Natural killer cell (primary cell): ENCODE results near the gene PRKAR1B. TPM values are rescaled to one million over a fixed set of nuclear protein-coding genes. Genes with fewer than 3 reads are reported as not detected.

Experiments
- ATAC-seq, 3 donors: fragments of 150-1000 bp in 2 of 3; fragments of 200-7000 bp in 1 of 3; cut with Tn5 transposase; 1 replicate in 1 of 3; 2 replicates in 2 of 3; pipeline ENCODE4 v1.10.0; 2021; ENCODE audit warnings: mild to moderate bottlenecking in 2 of 3, moderate library complexity in 2 of 3
- DNase-seq, 2 donors: peaks; one replicate each; pipeline versions ENCODE4 v3.0.0 to v3.0.0-alpha.2; 2013 to 2021; ENCODE audit warnings: mixed read lengths in 1 of 2
- H3K27ac ChIP-seq: one replicate; pipeline ENCODE4 v1.5.1; 2013; ENCODE audit warnings: mild to moderate bottlenecking, low read length
- H3K27me3 ChIP-seq: one replicate; pipeline ENCODE4 v1.6.1; 2013; ENCODE audit warnings: low read length; ENCODE audit not compliant: control insufficient read depth, insufficient read depth
- H3K36me3 ChIP-seq: one replicate; pipeline ENCODE4 v1.6.1; 2013; ENCODE audit warnings: low read length; ENCODE audit not compliant: control insufficient read depth, insufficient read depth
- H3K4me1 ChIP-seq: one replicate; pipeline ENCODE4 v1.6.1; 2013; ENCODE audit warnings: low read length; ENCODE audit not compliant: control insufficient read depth, insufficient read depth
- H3K4me3 ChIP-seq: one replicate; pipeline ENCODE4 v1.5.1; 2013; ENCODE audit warnings: low read length
- H3K9me3 ChIP-seq: one replicate; pipeline ENCODE4 v1.6.1; 2013; ENCODE audit warnings: low read length; ENCODE audit not compliant: control insufficient read depth, insufficient read depth
- H3K27ac Mint-ChIP-seq, 2 donors: one replicate each; pipeline ENCODE4 v1.8.0; 2022; ENCODE audit warnings: mild to moderate bottlenecking in 2 of 2, mixed read lengths in 2 of 2, moderate library complexity in 1 of 2
- H3K27me3 Mint-ChIP-seq, 2 donors: one replicate each; pipeline ENCODE4 v1.8.0; 2022; ENCODE audit warnings: low read depth in 2 of 2, mixed read lengths in 2 of 2
- H3K36me3 Mint-ChIP-seq: one replicate; pipeline ENCODE4 v1.8.0; 2022; ENCODE audit warnings: mixed read lengths
- H3K4me1 Mint-ChIP-seq, 2 donors: one replicate each; pipeline ENCODE4 v1.8.0; 2022; ENCODE audit warnings: mixed read lengths in 2 of 2
- H3K4me3 Mint-ChIP-seq: one replicate; pipeline ENCODE4 v1.8.0; 2022; ENCODE audit warnings: mild to moderate bottlenecking, moderate library complexity, mixed read lengths
- H3K9me3 Mint-ChIP-seq, 2 donors: one replicate each; pipeline ENCODE4 v1.8.0; 2022; ENCODE audit warnings: mixed read lengths in 2 of 2
- WGBS: methylation state at CpG from one replicate; pipeline ENCODE4 v1.1.7; 2013; ENCODE audit warnings: missing lambda C conversion rate; ENCODE audit not compliant: insufficient coverage; 5-methylcytosine and 5-hydroxymethylcytosine counted together
- intact Hi-C: fragments of 100-400 bp; cut with micrococcal nuclease; formaldehyde crosslinking; loops from one replicate; pipeline ENCODE4 v1.14.2; 2022
- total RNA-seq, 4 donors: library from RNA; stranded (reverse); fragments of 120-200 nt in 1 of 4; gene quantifications; one replicate each; pipeline versions ENCODE4 v1.2.3 to v1.2.4, GENCODE V29; 2013 to 2022
- TF ChIP-seq, protein P1 (sequence below): fragments of 200-600 bp; IDR thresholded peaks from one replicate; pipeline ENCODE4 v1.8.0; 2022; ENCODE audit warnings: antibody characterized with exemption

PRKAR1B gene
- total RNA-seq, 3 donors from 2014 or later (not counting 1 experiment from before 2014, with no cell fraction given) = 2.4 to 3.8 (median 3.0) TPM

GRCh38 chr7:693280-693679 lies 33.8 kb downstream of the PRKAR1B start:
- 96% methylated on average over 22 of the region's 22 CpGs for WGBS
- no peak overlapping the region for H3K4me3 ChIP-seq
- intact Hi-C loops = no loop called here
- Mint-ChIP-seq H3K27ac (no peak overlapping the region), H3K27me3 (no peaks in the 10 kb centered on the region), H3K9me3 (peaks cover 0 to 4% of the 10 kb centered on the region in 2 donors), H3K4me3 (no peak overlapping the region), H3K4me1 (no peaks in the 10 kb centered on the region), H3K36me3 (no peaks in the 10 kb centered on the region)
- no peaks in the 10 kb centered on the region for H3K36me3 ChIP-seq
- DNase-seq (no peak), ATAC-seq (no peak)
- TF ChIP-seq, protein P1, sequence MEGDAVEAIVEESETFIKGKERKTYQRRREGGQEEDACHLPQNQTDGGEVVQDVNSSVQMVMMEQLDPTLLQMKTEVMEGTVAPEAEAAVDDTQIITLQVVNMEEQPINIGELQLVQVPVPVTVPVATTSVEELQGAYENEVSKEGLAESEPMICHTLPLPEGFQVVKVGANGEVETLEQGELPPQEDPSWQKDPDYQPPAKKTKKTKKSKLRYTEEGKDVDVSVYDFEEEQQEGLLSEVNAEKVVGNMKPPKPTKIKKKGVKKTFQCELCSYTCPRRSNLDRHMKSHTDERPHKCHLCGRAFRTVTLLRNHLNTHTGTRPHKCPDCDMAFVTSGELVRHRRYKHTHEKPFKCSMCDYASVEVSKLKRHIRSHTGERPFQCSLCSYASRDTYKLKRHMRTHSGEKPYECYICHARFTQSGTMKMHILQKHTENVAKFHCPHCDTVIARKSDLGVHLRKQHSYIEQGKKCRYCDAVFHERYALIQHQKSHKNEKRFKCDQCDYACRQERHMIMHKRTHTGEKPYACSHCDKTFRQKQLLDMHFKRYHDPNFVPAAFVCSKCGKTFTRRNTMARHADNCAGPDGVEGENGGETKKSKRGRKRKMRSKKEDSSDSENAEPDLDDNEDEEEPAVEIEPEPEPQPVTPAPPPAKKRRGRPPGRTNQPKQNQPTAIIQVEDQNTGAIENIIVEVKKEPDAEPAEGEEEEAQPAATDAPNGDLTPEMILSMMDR = no peak
- no peaks in the 10 kb centered on the region for H3K27me3 ChIP-seq
- H3K4me1 ChIP-seq = no peaks in the 10 kb centered on the region
- no peak overlapping the region for H3K27ac ChIP-seq
- peaks cover 5% of the 10 kb centered on the region for H3K9me3 ChIP-seq

DNA sequence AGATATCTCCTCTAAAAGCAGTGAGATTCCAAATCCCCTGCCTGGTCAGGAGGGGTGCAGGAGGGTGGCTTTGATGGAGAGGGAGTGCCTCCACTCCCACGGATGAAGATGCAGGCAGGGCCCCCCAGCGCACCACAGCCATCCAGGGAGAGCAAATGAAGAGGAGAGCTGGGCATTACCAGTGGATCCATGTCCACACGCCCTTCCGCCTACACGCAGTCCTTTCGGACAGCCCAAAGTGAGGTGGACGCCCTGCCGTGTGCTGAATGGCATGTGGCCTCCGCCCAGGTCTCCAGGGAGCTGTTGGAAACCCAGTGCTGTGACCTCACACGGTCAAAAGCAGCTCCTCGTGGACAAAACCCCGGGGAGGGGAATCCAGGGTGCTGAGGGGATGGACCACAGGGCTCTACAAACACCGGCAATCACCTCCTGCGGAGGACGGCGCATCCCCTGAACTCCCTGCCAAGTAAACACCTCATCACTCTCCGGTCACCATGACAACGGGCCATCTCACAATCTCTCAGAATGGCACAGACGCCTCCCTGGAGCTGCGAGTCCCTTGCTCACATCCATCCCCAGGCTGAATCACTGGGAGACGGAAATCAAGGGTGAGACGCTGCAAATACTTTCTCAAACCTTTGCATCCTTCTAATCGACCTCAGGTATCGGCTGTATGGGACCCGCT lies 35.6 kb downstream of the PRKAR1B start:
- intact Hi-C loops = no loop called here

DNA sequence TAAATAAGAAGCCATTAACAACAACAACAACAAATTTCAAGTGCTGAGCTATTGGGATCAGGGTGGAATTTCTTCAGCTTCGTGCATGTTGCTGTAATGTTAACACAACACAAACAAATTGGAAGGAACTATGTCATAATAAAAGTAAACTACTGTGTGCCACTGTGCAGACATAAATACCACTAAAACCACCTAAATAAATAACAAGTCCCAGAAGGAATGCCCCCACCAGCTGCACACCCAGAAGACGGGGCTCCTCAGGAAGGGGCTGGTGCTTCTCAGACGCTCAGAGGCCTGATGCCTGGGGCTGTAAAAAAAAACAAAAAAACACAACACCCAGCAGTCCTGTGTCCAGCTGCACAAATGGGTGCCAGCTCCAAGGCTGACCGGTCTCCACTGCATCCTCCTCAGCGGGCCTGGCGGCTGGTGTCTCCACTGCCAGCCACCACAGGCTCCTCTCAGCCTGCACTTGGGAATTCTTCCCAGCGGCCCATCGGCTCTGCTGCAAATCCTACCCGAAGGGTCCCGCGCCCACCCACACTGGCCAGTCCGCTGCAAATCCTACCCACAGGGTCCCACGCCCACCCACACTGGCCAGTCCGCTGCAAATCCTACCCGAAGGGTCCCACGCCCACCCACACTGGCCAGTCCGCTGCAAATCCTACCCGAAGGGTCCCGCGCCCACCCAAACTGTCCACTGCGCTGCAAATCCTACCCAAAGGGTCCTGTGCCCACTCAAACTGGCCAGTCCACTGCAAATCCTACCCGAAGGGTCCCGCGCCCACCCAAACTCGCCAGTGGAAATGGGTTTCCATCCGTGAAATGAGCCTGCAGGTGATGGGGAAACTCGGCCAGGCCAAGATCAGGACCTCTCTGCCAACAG lies 36.4 kb downstream of the PRKAR1B start:
- H3K27me3 Mint-ChIP-seq = no peaks in the 10 kb centered on the region
- H3K4me1 Mint-ChIP-seq = no peaks in the 10 kb centered on the region
- H3K4me3 ChIP-seq = no peak overlapping the region
- H3K9me3 Mint-ChIP-seq = peaks cover 6 to 16% of the 10 kb centered on the region in 2 donors
- no peaks in the 10 kb centered on the region for H3K4me1 ChIP-seq
- H3K4me3 Mint-ChIP-seq = no peak overlapping the region
- TF ChIP-seq, protein P1 = no peak
- H3K27me3 ChIP-seq = no peaks in the 10 kb centered on the region
- no peak overlapping the region for H3K27ac ChIP-seq
- peaks cover 17% of the 10 kb centered on the region for H3K36me3 Mint-ChIP-seq
- no peaks in the 10 kb centered on the region for H3K36me3 ChIP-seq
- H3K27ac Mint-ChIP-seq = no peak overlapping the region
- intact Hi-C loops = no loop called here
- DNase-seq (no peak), ATAC-seq (no peak)
- H3K9me3 ChIP-seq = peaks cover 13% of the 10 kb centered on the region
- 98% methylated on average over 26 of the region's 27 CpGs for WGBS

More for the DNA sequence above, 35.6 kb downstream of the PRKAR1B start:
- Mint-ChIP-seq H3K9me3 (peaks cover 6 to 12% of the 10 kb centered on the region in 2 donors), H3K36me3 (peaks cover 14% of the 10 kb centered on the region), H3K27ac (no peak overlapping the region), H3K4me1 (no peaks in the 10 kb centered on the region), H3K4me3 (no peak overlapping the region), H3K27me3 (no peaks in the 10 kb centered on the region)
- no peak overlapping the region for H3K4me3 ChIP-seq
- TF ChIP-seq, protein P1 = no peak
- H3K9me3 ChIP-seq = peaks cover 13% of the 10 kb centered on the region
- no peaks in the 10 kb centered on the region for H3K27me3 ChIP-seq
- ATAC-seq (peak in 1 of 3 donors; percentile 22), DNase-seq (no peak)
- 96% methylated on average over 25 of the region's 25 CpGs for WGBS
- H3K4me1 ChIP-seq = no peaks in the 10 kb centered on the region
- H3K27ac ChIP-seq = no peak overlapping the region
- no peaks in the 10 kb centered on the region for H3K36me3 ChIP-seq
